Trophoblast cell (in vitro differentiated cells and primary cell): Measurements from ENCODE around the gene MRPS24.
"Not testable (repeated sequence)": the region's sequence is repeated elsewhere in the genome, so short reads cannot be mapped to it uniquely, and the experiment has no call there.

Experiments
- DNase-seq, 2 donors: peaks; one replicate each; pipeline ENCODE4 v3.0.0-alpha.2; 2016
- H2AFZ ChIP-seq: 2 replicates; pipeline ENCODE4 v1.6.1; 2013; ENCODE audit warnings: low read length, moderate library complexity, mild to moderate bottlenecking; ENCODE audit not compliant: insufficient read depth, poor library complexity
- H2AK5ac ChIP-seq: 2 replicates; pipeline ENCODE4 v1.6.1; 2013; ENCODE audit warnings: mild to moderate bottlenecking, low read length
- H2BK120ac ChIP-seq: 2 replicates; pipeline ENCODE4 v1.6.1; 2013; ENCODE audit warnings: low read length, mild to moderate bottlenecking, moderate library complexity; ENCODE audit not compliant: insufficient read depth, poor library complexity
- H2BK12ac ChIP-seq: 2 replicates; pipeline ENCODE4 v1.6.1; 2013; ENCODE audit warnings: mild to moderate bottlenecking, low read length, moderate library complexity
- H2BK5ac ChIP-seq: 2 replicates; pipeline ENCODE4 v1.6.1; 2013; ENCODE audit warnings: low read length, low read depth, moderate library complexity, mild to moderate bottlenecking; ENCODE audit not compliant: poor library complexity
- H3K14ac ChIP-seq: 2 replicates; pipeline ENCODE4 v1.6.1; 2013; ENCODE audit warnings: mild to moderate bottlenecking, low read length
- H3K18ac ChIP-seq: 2 replicates; pipeline ENCODE4 v1.6.1; 2013; ENCODE audit warnings: mild to moderate bottlenecking, low read length
- H3K23ac ChIP-seq: 2 replicates; pipeline ENCODE4 v1.6.1; 2013; ENCODE audit warnings: low read length
- H3K27ac ChIP-seq: 2 replicates; pipeline ENCODE4 v1.5.1; 2013; ENCODE audit warnings: low read depth, mild to moderate bottlenecking, inconsistent platforms, low read length, moderate library complexity
- H3K27me3 ChIP-seq: 2 replicates; pipeline ENCODE4 v1.6.1; 2013; ENCODE audit warnings: inconsistent platforms, mild to moderate bottlenecking, low read length, moderate library complexity; ENCODE audit not compliant: insufficient read depth
- H3K36me3 ChIP-seq, 2 experiments: 1 replicate in 1 of 2; 2 replicates in 1 of 2; pipeline ENCODE4 v1.6.1; 2013; ENCODE audit warnings: low read length in 2 of 2, mild to moderate bottlenecking in 2 of 2, moderate library complexity in 1 of 2; ENCODE audit not compliant: insufficient read depth in 2 of 2, control insufficient read depth in 1 of 2
- H3K4ac ChIP-seq: 2 replicates; pipeline ENCODE4 v1.6.1; 2013; ENCODE audit warnings: low read depth, mild to moderate bottlenecking, low read length, moderate library complexity
- H3K4me1 ChIP-seq, 2 experiments: 1 replicate in 1 of 2; 2 replicates in 1 of 2; pipeline ENCODE4 v1.6.1; 2013; ENCODE audit warnings: low read length in 2 of 2, mild to moderate bottlenecking in 2 of 2, moderate library complexity in 1 of 2; ENCODE audit not compliant: insufficient read depth in 2 of 2, control insufficient read depth in 1 of 2
- H3K4me2 ChIP-seq: 2 replicates; pipeline ENCODE4 v1.6.1; 2013; ENCODE audit warnings: inconsistent platforms, mild to moderate bottlenecking, low read length, moderate library complexity
- H3K4me3 ChIP-seq: 2 replicates; pipeline ENCODE4 v1.5.1; 2013; ENCODE audit warnings: mild to moderate bottlenecking, low read depth, low read length, inconsistent platforms
- H3K79me1 ChIP-seq: one replicate; pipeline ENCODE4 v1.6.1; 2013; ENCODE audit warnings: low read length
- H3K79me2 ChIP-seq: 2 replicates; pipeline ENCODE4 v1.6.1; 2013; ENCODE audit warnings: low read length, mild to moderate bottlenecking; ENCODE audit not compliant: control insufficient read depth, insufficient read depth, poor library complexity
- H3K9ac ChIP-seq: 2 replicates; pipeline ENCODE4 v1.6.1; 2013; ENCODE audit warnings: mild to moderate bottlenecking, low read length
- H3K9me3 ChIP-seq: 2 replicates; pipeline ENCODE4 v1.6.1; 2013; ENCODE audit warnings: low read depth, mild to moderate bottlenecking, control low read depth, inconsistent platforms, low read length; ENCODE audit not compliant: insufficient read depth
- H4K12ac ChIP-seq: 2 replicates; pipeline ENCODE4 v1.6.1; 2013; ENCODE audit warnings: low read depth, mild to moderate bottlenecking, low read length, moderate library complexity
- H4K8ac ChIP-seq: 2 replicates; pipeline ENCODE4 v1.6.1; 2013; ENCODE audit warnings: low read depth, mild to moderate bottlenecking, low read length, moderate library complexity
- H4K91ac ChIP-seq: one replicate; pipeline ENCODE4 v1.6.1; 2013; ENCODE audit warnings: low read depth, mild to moderate bottlenecking, low read length, moderate library complexity
- WGBS: extraction: QIAGEN DNeasy Blood & Tissue Kit; methylation state at CpG from one replicate; pipeline ENCODE4 v1.1.7; 2013; ENCODE audit warnings: missing lambda C conversion rate; ENCODE audit not compliant: insufficient read length, insufficient coverage; ENCODE audit errors: extremely low coverage; 5-methylcytosine and 5-hydroxymethylcytosine counted together

The MRPS24 gene

DNA sequence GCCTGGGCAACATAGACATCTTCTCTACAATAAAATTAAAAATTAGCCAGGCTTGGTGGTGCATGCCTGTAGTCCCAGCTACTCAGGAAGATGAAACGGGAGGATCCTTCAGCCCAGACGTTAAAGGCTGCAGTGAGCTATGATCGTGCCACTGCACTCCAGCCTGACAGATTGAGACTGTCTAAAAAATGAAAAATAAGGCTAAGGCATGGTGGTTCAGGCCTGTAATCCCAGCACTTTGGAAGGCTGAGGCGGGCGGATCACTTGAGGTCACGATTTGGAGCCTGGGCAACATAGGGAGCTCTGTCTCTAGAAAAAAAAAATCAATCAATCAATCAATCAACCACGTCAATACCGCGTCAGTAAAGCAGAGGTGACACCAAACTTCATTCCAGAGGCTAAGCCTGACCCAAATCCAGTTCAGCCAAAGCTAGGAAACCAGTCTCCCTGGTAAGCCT lies 31.1 kb downstream of the MRPS24 start:
- Histone ChIP-seq H3K27me3 (no peaks in the 10 kb centered on the region), H2BK12ac (no peak overlapping the region), H3K36me3 (no peaks in the 10 kb centered on the region), H3K18ac (no peak overlapping the region), H4K91ac (no peak overlapping the region), H3K9me3 (no peaks in the 10 kb centered on the region), H2BK120ac (no peak overlapping the region), H4K12ac (no peak overlapping the region), H3K79me2 (no peaks in the 10 kb centered on the region), H2AK5ac (no peak overlapping the region), H3K23ac (no peak overlapping the region), H3K79me1 (no peaks in the 10 kb centered on the region), H3K9ac (no peak overlapping the region), H2AFZ (peak overlapping the region; percentile 91), H3K4me2 (peak overlapping the region; percentile 67), H4K8ac (no peak overlapping the region), H3K14ac (no peak overlapping the region), H2BK5ac (no peak overlapping the region), H3K4me3 (no peak overlapping the region), H3K4ac (no peak overlapping the region), H3K27ac (no peak overlapping the region), H3K4me1 (peaks cover 0 to 2% of the 10 kb centered on the region in 2 experiments)
- WGBS, result no CpG with 5 or more reads among the region's 9 CpGs
- no peak for DNase-seq

DNA sequence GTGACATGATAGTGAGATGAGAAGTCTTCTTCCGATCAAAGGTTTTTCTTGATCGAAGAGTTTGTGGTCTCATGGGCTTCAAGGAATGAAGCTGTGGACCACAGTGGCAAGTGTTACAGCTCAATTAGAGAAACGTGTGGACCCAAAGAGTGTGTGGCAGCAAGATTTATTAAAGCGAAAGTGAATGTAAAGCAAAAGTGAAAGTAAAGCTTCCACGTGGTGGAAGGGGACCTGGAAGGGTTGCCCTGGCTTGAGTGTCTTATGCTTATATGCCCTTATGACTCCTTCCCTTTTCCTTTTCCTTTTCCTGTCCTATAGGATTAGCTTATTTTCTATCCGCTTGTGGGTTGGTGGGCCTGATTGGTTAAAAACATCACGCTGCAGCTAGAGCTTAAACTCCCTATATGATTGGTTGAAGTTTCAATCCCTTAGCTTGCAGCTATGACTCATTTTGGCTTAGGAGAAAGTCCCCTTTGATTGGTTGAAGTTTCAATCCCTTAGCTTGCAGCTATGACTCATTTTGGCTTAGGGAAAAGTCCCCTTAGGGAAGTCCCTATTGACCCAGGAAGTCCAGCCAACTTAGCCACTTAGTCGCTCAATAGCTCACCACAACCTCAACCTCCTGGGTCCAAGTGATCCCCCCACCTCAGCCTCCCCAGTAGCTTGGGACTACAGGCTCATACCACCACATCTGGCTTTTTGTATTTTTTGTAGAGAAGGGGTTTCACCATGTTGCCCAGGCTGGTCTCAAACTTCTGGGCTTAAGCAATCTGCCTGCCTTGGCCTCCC lies 34.7 kb downstream of the MRPS24 start:
- H2BK120ac ChIP-seq, result no peak overlapping the region
- H4K91ac ChIP-seq, result no peak overlapping the region
- no peak overlapping the region for H3K4me2 ChIP-seq
- H3K36me3 ChIP-seq, result no peaks in the 10 kb centered on the region
- no peak overlapping the region for H2AK5ac ChIP-seq
- H3K23ac ChIP-seq, result no peak overlapping the region
- peaks cover 0 to 2% of the 10 kb centered on the region in 2 experiments for H3K4me1 ChIP-seq
- no peak overlapping the region for H2AFZ ChIP-seq
- H3K14ac ChIP-seq, result no peak overlapping the region
- H2BK12ac ChIP-seq, result no peak overlapping the region
- no peak overlapping the region for H3K27ac ChIP-seq
- peak; percentile 13 to 57 for DNase-seq
- no peak overlapping the region for H3K4ac ChIP-seq
- no peaks in the 10 kb centered on the region for H3K27me3 ChIP-seq
- WGBS, result no CpG with 5 or more reads among the region's 8 CpGs
- no peaks in the 10 kb centered on the region for H3K9me3 ChIP-seq
- no peak overlapping the region for H3K9ac ChIP-seq
- H3K4me3 ChIP-seq, result no peak overlapping the region
- H4K12ac ChIP-seq, result no peak overlapping the region
- no peak overlapping the region for H4K8ac ChIP-seq
- no peaks in the 10 kb centered on the region for H3K79me1 ChIP-seq
- no peaks in the 10 kb centered on the region for H3K79me2 ChIP-seq
- no peak overlapping the region for H2BK5ac ChIP-seq
- no peak overlapping the region for H3K18ac ChIP-seq

DNA sequence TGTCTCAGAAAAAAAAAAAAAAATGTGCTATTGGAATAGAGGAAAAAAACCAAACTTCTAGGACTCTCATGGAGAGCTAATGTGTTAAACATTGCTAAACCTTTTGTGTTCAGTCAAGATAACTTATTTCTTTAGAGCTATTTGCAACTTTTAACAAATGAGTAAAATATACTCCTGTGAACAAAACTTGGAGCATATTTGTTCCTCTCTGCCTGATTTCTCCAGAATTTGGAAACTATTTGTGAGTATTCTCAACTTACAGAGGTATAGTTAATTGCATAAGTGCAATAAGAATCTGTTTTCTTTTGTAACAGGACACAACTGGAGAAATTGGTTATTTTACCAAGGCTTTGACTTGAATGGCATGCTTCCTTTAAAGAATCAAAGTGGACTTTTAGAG lies 38.4 kb downstream of the MRPS24 start:
- not testable (repeated sequence) for H3K36me3 ChIP-seq, H3K4me1 ChIP-seq, H3K4ac ChIP-seq, H3K27me3 ChIP-seq, H2AK5ac ChIP-seq, H3K23ac ChIP-seq, H3K18ac ChIP-seq, H2BK120ac ChIP-seq, H3K4me3 ChIP-seq, H2BK12ac ChIP-seq, H3K9ac ChIP-seq, H2AFZ ChIP-seq, H3K4me2 ChIP-seq, H2BK5ac ChIP-seq, H3K27ac ChIP-seq, H3K79me1 ChIP-seq, DNase-seq, H4K91ac ChIP-seq, H3K79me2 ChIP-seq, H4K8ac ChIP-seq, H4K12ac ChIP-seq, H3K9me3 ChIP-seq, H3K14ac ChIP-seq

DNA sequence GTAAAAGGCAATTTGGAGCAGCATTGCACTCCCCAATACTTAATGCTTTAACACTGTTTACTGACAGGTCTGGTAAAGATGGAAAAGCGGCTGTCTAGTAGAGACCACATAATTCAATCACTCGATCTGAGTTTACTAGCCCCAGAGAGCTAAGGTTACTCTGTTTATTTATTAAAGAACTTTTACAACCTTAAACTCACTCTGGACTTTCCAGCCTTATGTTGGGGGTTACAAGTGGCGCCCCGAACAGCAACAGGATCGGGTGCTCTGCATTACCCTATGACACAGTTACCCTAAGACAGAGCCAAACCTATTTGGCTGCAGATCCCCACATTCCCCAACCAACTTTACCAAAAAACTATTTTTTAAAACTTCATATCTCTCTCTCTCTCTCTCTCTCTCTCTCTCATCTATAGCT lies 43.9 kb downstream of the MRPS24 start:
- no peak overlapping the region for H3K23ac ChIP-seq
- no peak overlapping the region for H3K14ac ChIP-seq
- H3K18ac ChIP-seq, result no peak overlapping the region
- H3K4me1 ChIP-seq, result no peaks in the 10 kb centered on the region
- no peak overlapping the region for H3K4me2 ChIP-seq
- peaks cover 0 to 1% of the 10 kb centered on the region in 2 experiments for H3K36me3 ChIP-seq
- no peak overlapping the region for H2BK5ac ChIP-seq
- no peak overlapping the region for H4K12ac ChIP-seq
- no peak overlapping the region for H3K4me3 ChIP-seq
- H2AFZ ChIP-seq, result no peak overlapping the region
- H2BK12ac ChIP-seq, result no peak overlapping the region
- H3K79me1 ChIP-seq, result no peaks in the 10 kb centered on the region
- no peak overlapping the region for H4K91ac ChIP-seq
- H3K27me3 ChIP-seq, result no peaks in the 10 kb centered on the region
- no peak overlapping the region for H3K27ac ChIP-seq
- H2AK5ac ChIP-seq, result no peak overlapping the region
- H2BK120ac ChIP-seq, result no peak overlapping the region
- H3K79me2 ChIP-seq, result no peaks in the 10 kb centered on the region
- H3K9me3 ChIP-seq, result peaks cover 1% of the 10 kb centered on the region
- H3K4ac ChIP-seq, result no peak overlapping the region
- no peak for DNase-seq
- H3K9ac ChIP-seq, result no peak overlapping the region
- H4K8ac ChIP-seq, result no peak overlapping the region
- WGBS, result no CpG with 5 or more reads among the region's 5 CpGs
